AG20443 (cell line): Measurements from ENCODE around the gene GSTM5.
"Not testable (repeated sequence)": the region's sequence is repeated elsewhere in the genome, so short reads cannot be mapped to it uniquely, and the experiment has no call there.

Source experiments
- DNase-seq: peaks from one replicate; pipeline ENCODE4 v3.0.0; 2012; ENCODE audit warnings: low spot score, mixed read lengths

The GSTM5 gene

DNA sequence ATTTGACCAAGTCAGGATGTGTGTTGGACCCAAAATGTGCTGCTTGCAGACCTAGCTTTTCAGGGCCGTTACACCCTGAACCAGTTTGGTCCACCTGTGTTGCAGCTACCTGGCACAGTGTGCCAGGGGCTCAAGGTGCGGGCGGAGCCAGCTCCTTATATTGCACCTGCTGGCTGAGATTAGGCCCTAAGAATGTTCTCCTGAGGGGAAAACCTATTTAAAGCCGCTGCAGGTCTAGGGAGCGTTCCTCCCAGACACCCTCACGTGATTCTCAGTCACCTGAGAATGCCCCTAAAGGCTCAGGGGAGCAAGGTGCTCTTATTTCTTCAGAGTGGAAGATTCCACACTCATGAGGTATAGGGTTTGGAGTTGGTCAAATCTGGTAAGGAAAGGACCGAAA lies 16.8 kb downstream of the GSTM5 start:
- DNase-seq: no peak

DNA sequence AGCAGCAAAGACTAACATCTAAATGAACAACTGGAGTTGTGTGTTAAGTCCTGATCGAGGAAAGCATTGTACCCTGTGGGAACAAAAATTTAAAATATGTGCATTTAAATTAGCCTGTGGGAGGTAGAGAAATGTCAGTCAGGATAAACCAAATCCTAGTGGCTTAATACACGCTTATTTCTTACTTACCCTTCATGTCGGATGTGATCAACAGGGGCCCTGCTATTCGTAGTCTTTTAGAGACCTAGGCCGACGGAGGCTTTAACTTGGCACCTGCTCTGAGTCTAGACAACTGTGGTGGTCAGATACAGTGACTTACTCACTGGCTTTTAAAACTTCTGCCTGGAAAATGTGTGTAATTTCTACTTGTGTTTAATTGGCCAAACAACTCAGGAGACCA lies 18.6 kb downstream of the GSTM5 start:
- no peak for DNase-seq

- no peak for DNase-seq
Measured at GRCh38 chr1:109732390-109732881, 20.4 kb downstream of the GSTM5 start.

DNA sequence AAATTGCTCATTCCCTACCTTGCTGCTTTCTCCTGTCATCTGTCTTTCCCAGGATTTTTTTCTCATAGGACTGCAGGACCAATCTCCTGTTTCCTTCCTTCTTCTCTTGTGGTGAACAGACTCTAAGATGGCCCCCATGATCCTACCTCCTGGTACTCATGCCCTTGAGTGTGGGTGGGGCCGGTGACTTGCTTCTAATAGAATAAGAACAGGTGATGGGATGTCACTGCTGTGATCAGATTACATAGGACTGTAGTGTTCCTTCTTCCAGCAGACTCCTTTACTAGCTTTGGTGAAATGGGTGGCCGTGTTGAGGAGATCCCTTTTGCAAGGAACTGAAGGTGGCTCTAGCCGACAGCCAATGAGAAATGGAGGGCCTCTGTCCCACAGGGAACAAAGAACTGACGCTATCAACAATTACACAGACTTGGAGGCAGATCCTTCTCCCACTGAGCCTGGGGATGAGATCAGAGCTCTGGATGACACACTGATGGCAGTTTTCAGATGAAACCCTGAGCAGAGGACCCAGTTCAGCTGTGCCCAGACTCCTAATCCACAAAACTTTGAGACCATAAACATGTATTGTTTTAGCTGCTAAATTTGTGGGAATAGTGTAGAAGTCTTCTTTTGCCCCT lies 21.3 kb downstream of the GSTM5 start:
- DNase-seq: no peak

- DNase-seq: peak; percentile 98
Measured at GRCh38 chr1:109739738-109740614, 27.9 kb downstream of the GSTM5 start.

- no peak for DNase-seq
Measured at GRCh38 chr1:109740615-109741373, 28.7 kb downstream of the GSTM5 start, which contains the start of gene GSTM3. GSTM3 (minus strand) TSS chr1:109741038; CDS start chr1:109740287, 751 bp downstream.

DNA sequence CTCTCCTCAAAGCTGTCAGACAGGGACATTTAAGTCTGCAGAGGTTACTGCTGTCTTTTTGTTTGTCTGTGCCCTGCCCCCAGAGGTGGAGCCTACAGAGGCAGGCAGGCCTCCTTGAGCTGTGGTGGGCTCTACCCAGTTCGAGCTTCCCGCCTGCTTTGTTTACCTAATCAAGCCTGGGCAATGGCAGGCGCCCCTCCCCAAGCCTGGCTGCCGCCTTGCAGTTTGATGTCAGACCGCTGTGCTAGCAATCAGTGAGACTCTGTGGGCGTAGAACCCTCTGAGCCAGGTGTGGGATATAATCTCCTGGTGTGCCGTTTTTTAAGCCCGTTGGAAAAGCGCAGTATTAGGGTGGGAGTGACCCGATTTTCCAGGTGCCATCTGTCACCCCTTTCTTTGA lies 36.3 kb downstream of the GSTM5 start:
- not testable (repeated sequence) for DNase-seq

- DNase-seq: no peak
Measured at GRCh38 chr1:109749221-109749620, 37.2 kb downstream of the GSTM5 start.

- no peak for DNase-seq
Measured at GRCh38 chr1:109750241-109750882, 38.3 kb downstream of the GSTM5 start.

GRCh38 chr1:109750920-109751319 lies 38.9 kb downstream of the GSTM5 start:
- no peak for DNase-seq

DNA sequence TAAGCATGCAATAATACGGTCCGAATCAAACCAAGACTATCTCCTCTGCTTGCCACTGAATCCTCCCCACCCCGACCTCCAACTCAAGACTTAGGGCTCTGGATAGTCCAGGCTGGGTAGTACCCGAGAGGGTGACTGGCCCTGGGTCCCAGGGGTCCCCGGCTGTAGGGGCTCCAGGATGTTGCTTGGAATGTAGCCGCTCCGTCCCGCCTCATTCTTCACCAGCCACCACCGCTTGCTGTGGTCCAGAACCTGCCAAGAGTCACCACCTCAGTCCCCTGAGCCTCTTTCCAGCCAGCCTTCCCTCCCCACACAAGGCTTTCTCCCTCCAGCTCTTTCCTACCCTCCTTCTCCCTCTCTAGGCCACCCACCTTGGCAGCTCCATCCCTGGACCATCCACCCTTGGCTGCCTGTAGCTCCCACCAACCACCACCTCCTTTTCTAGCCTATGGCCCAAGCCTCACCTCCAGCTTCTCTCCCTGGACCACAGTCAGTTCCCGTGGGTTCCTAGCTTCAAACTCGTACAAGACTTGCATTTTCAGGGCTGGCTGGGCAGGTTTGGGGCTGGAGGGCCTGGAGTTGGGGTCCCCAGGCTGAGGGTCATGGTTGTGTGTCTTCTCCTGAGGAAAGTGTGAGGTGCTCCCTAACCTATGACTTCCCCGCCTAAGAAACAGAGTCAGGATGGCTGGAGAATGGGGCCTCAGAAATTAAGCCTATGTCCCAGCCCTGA lies 39.6 kb downstream of the GSTM5 start:
- no peak for DNase-seq

- DNase-seq: no peak
Measured at GRCh38 chr1:109754738-109755137, 42.7 kb downstream of the GSTM5 start.

DNA sequence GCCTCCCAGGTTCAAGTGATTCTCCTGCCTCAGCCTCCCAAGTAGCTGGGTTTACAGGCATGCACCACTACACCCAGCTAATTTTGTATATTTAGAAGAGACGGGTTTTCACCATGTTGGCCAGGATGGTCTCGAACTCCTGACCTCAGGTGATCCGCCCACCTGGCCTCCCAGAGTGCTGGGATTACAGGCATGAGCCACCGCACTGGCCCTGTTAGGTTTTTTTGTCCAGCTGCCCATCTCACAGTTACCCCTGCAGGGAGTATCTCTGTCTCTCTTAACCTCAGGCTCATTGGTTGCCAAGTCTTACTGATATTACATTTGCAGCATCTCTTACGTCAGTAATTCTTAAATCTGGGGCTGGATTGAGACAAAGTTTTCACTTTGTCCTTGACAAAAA lies 44.3 kb downstream of the GSTM5 start:
- not testable (repeated sequence) for DNase-seq

DNA sequence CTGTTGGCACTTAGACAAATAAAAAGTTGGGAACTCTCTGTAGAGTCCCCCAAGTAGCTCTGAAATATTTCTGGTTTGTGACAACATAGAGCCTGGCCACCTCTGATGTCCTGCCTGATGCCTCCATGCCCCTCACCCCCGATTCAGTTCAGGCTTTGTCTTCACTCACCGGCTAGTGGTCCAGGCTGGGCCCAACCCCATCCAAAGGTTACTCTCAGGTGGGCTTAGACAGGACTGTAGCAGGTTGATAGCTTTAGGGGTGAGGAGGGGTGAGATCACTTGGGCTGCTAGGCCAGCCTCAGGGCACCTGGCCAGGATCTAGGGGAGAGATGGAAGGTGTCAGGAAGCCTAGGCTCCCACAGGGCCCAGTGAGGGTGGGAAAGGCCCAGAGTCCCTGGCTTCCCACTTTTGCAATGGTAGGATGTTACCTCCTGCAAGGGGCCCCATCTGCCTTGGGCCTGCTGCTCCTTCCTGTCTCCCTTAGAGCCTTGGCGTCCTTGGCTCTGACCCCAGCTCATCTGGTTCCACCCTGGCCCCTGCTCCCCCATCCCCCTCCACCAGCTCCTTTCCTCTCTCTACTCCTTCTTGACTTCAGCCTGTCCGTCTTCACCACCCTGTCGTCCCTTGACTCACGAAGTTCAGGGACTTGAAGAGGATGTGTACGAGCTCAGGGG lies 44.9 kb downstream of the GSTM5 start:
- no peak for DNase-seq

DNA sequence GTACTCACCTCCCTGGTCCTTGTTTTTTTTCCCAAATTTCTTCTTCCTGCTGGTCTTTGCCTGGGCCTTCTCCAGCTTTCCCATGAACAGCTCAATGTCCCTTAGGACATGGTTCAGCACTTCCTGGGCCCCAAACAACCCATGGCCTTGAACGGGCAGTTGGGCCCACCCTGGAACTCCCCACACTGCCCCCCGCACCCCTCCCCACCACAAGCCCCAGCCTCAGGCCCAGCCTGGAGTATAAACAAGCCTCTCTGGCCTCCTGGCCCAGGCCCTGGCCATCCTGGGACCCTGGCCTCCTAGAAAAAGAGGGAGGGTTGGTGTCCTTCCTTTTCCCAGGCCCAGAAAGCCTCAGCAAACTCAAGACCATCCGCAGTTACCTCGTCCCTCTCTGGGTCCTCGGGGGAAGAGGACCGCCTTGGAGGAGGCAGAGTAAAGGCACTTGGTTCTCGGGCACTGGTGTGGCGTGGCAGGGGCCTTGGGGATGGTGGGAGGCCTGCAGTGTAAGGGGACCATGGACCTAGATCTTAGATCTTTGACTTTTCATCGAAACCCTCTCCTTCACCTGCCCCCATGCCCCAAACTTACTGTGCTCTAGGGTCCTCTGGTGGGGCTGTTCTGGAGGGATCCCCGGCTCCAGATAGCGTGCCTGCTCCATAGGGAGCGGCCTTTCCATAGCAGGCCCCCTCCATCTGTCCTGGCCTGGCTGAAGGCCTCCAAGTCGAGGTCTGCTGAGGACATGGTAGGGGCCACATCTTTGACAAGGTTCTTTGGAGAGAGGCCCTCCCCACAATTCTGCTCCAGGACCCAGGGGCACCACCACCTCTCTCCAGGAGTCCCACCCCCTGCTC lies 46.1 kb downstream of the GSTM5 start:
- no peak for DNase-seq

GRCh38 chr1:109759513-109760334 lies 47.7 kb downstream of the GSTM5 start:
- DNase-seq: no peak

GRCh38 chr1:109760581-109761226 lies 48.7 kb downstream of the GSTM5 start:
- DNase-seq: no peak
